Kidney epithelial cell (primary cell): ENCODE data around the gene SMC4. TPM values are rescaled to one million over a fixed set of nuclear protein-coding genes. Genes with fewer than 3 reads are reported as not detected.

Experiments used
- DNase-seq: peaks from one replicate; pipeline ENCODE4 v3.0.0-alpha.2; 2010; ENCODE audit warnings: low read depth
- H3K27me3 ChIP-seq: 2 replicates; pipeline ENCODE4 v1.6.0; 2011; ENCODE audit warnings: low read length; ENCODE audit not compliant: control insufficient read depth, insufficient read depth
- H3K36me3 ChIP-seq: 2 replicates; pipeline ENCODE4 v1.5.1; 2011; ENCODE audit warnings: low read length; ENCODE audit not compliant: control insufficient read depth, insufficient read depth
- H3K4me3 ChIP-seq: 2 replicates; pipeline ENCODE4 v1.5.1; 2011; ENCODE audit warnings: low read depth, mild to moderate bottlenecking, control low read depth, low read length
- total RNA-seq: library from RNA; depleted of rRNA; stranded (reverse); fragments of >200 nt; gene quantifications from 2 replicates; pipeline ENCODE4 v1.2.3, GENCODE V29; 2015
- TF ChIP-seq, protein P1 (sequence below): IDR thresholded peaks from 2 replicates; pipeline ENCODE4 v1.5.1; 2011; ENCODE audit warnings: mild to moderate bottlenecking, moderate library complexity, low read length, control low read depth, inconsistent platforms; ENCODE audit not compliant: insufficient read depth, poor library complexity, severe bottlenecking

The SMC4 gene
- total RNA-seq, 1 donor from 2014 or later: 39.2 TPM

- Histone ChIP-seq H3K36me3 (peaks cover 2% of the 10 kb centered on the region), H3K27me3 (no peaks in the 10 kb centered on the region), H3K4me3 (no peak overlapping the region)
- TF ChIP-seq, protein P1, sequence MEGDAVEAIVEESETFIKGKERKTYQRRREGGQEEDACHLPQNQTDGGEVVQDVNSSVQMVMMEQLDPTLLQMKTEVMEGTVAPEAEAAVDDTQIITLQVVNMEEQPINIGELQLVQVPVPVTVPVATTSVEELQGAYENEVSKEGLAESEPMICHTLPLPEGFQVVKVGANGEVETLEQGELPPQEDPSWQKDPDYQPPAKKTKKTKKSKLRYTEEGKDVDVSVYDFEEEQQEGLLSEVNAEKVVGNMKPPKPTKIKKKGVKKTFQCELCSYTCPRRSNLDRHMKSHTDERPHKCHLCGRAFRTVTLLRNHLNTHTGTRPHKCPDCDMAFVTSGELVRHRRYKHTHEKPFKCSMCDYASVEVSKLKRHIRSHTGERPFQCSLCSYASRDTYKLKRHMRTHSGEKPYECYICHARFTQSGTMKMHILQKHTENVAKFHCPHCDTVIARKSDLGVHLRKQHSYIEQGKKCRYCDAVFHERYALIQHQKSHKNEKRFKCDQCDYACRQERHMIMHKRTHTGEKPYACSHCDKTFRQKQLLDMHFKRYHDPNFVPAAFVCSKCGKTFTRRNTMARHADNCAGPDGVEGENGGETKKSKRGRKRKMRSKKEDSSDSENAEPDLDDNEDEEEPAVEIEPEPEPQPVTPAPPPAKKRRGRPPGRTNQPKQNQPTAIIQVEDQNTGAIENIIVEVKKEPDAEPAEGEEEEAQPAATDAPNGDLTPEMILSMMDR: no peak
- no peak for DNase-seq
These were observed 20.9 kb upstream of the SMC4 start for GRCh38 chr3:160378331-160379109.

DNA sequence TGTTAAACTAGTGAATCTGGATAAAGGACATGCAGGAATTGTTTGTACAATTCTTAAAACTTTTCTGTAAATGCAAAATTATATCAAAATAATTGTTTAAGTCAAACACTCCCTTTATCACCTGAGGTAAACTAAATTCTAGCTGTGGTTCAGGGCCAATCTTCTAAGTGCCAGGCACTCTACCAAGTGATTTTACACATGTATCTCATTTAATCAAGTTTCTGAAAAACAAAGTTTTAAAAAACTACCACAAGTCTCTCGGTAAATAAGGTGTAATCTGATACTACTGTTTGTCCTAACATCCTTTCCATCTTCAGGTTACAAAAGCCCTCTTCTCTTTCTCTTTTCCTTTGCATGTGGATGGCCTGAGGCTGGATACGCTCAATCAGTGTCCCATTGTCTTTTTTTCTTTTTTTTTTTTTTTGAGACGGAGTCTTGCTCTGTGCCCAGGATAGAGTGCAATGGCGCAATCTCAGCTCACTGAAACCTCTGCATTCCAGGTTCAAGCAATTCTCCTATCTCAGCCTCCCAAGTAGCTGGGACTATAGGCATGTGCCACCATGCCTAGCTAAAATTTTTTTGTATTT, 19.7 kb upstream of the SMC4 start:
- Histone ChIP-seq H3K4me3 (no peak overlapping the region), H3K36me3 (no peaks in the 10 kb centered on the region), H3K27me3 (no peaks in the 10 kb centered on the region)
- TF ChIP-seq, protein P1: no peak
- DNase-seq: no peak

- Histone ChIP-seq H3K27me3 (no peaks in the 10 kb centered on the region), H3K36me3 (no peaks in the 10 kb centered on the region), H3K4me3 (no peak overlapping the region)
- TF ChIP-seq, protein P1: no peak
- no peak for DNase-seq
These were observed 18.0 kb upstream of the SMC4 start for GRCh38 chr3:160381470-160381869.

DNA sequence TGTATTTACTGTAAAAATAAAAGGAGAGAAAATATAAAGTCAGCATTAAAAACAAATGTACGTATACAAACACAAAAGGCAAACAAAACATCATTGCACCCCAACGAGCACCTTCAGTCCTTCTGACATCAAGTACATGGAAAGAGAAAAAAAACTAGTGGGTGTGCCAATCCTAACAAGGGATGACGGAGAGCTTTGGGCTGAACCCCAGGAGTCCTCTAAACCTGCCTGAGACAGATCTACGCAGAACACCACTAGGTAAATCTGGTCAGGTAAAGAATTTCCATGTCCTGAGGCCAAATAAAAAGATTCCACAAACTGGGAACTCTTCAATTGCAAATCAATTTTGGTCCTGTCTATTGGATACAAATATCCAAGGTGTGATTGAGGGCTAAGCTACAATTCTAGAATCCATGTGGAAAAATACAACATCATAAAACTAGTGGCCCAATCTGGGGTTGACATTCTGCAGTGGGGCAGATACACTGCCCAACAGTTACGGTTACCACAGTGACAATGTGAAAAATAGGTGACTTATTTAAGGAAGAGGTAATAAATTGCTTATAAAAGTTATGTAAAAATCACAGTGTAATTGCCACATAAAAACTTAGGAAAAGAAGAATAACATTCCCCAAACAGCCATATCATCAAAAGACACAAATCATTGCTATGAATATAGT, 14.7 kb upstream of the SMC4 start:
- Histone ChIP-seq H3K4me3 (no peak overlapping the region), H3K36me3 (no peaks in the 10 kb centered on the region), H3K27me3 (no peaks in the 10 kb centered on the region)
- TF ChIP-seq, protein P1: no peak
- DNase-seq: no peak

DNA sequence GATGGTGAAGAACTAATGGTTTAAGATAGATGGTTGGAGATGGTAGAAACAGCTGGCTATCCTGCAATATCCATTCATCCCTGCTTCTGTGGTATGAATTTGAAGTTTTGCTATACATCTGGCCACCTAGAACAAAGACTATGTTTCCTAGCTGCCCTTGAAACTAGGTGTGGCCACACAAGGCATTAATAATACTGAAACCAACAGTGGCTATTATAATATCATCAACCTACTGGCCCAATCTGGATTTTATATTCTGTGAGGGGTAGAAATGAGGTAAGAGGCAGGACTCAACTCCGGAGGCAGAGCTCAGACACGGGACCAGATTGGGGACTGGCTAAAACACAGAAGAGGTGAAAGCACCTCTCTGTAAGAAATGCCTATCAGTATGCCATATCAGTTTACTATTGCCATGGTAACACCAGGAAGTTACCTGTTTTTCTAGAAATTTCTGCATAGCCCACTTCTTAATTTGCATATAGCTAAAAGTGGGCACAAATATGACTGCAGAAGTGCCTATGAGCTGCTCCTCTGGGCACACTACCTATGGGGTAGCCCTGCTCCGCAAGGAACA, 8.8 kb upstream of the SMC4 start:
- H3K4me3 ChIP-seq: no peak overlapping the region
- TF ChIP-seq, protein P1: no peak
- no peaks in the 10 kb centered on the region for H3K27me3 ChIP-seq
- no peak for DNase-seq
- H3K36me3 ChIP-seq: no peaks in the 10 kb centered on the region
